GM19043 (cell line): ENCODE measurements around the gene DPF3.

ENCODE experiments used
- ATAC-seq: cut with Tn5 transposase; IDR thresholded peaks from one replicate; pipeline ENCODE4 v1.9.1; 2021; ENCODE audit warnings: low read depth; ENCODE audit not compliant: unreplicated experiment

Gene DPF3

GRCh38 chr14:72893636-72894322, at the start of gene DPF3:
Gene DPF3, minus strand, starts transcription at chr14:72894101. Its CDS starts 13 bp downstream, at chr14:72894088.
- ATAC-seq: peak; percentile 99

- no peak for ATAC-seq
Observed at GRCh38 chr14:72942934-72943333, 49.0 kb upstream of the DPF3 start.

GRCh38 chr14:72941286-72941985, 47.5 kb upstream of the DPF3 start:
- no peak for ATAC-seq

GRCh38 chr14:72939630-72940029, 45.7 kb upstream of the DPF3 start:
- ATAC-seq: no peak

GRCh38 chr14:72932893-72933292, 39.0 kb upstream of the DPF3 start:
- ATAC-seq: no peak

GRCh38 chr14:72929316-72930080, 35.6 kb upstream of the DPF3 start:
- ATAC-seq: no peak

- ATAC-seq: no peak
Observed at GRCh38 chr14:72928872-72929271, 35.0 kb upstream of the DPF3 start.

- peak; percentile 98 for ATAC-seq
Observed at GRCh38 chr14:72926292-72927028, 32.6 kb upstream of the DPF3 start, which contains the start of gene DCAF4. Gene DCAF4, plus strand, starts transcription at chr14:72926464. Its CDS starts 11,515 bp downstream, at chr14:72937979.

- peak; percentile 16 for ATAC-seq
Observed at GRCh38 chr14:72925815-72926291, 32.0 kb upstream of the DPF3 start.

- no peak for ATAC-seq
Observed at GRCh38 chr14:72925171-72925759, 31.4 kb upstream of the DPF3 start.

- ATAC-seq: no peak
Observed at GRCh38 chr14:72924337-72924736, 30.4 kb upstream of the DPF3 start.

- no peak for ATAC-seq
Observed at GRCh38 chr14:72921396-72921795, 27.5 kb upstream of the DPF3 start.

- no peak for ATAC-seq
Observed at GRCh38 chr14:72920008-72920407, 26.1 kb upstream of the DPF3 start.

- ATAC-seq: no peak
Observed at GRCh38 chr14:72917094-72917802, 23.3 kb upstream of the DPF3 start.

- ATAC-seq: no peak
Observed at GRCh38 chr14:72916174-72916573, 22.3 kb upstream of the DPF3 start.

- ATAC-seq: no peak
Observed at GRCh38 chr14:72913809-72914208, 19.9 kb upstream of the DPF3 start.

- no peak for ATAC-seq
Observed at GRCh38 chr14:72909163-72909562, 15.3 kb upstream of the DPF3 start.

- no peak for ATAC-seq
Observed at GRCh38 chr14:72907886-72908285, 14.0 kb upstream of the DPF3 start.

GRCh38 chr14:72906879-72907278, 13.0 kb upstream of the DPF3 start:
- no peak for ATAC-seq
